Activated naive CD4-positive, alpha-beta T cell treated with anti-CD3 and anti-CD28 coated beads for 36 hours (primary cell): Measurements from ENCODE around the gene RAB21. TPM values are rescaled to one million over a fixed set of nuclear protein-coding genes. Genes with fewer than 3 reads are reported as not detected.

Experiments used
- CTCF ChIA-PET: fragments of 350-600 bp; sonication (Branson Sonifier 250); formaldehyde crosslinking; loops from one replicate; lab custom pipeline; 2021; ENCODE audit warnings: antibody characterized with exemption; lab: Charles Lee
- DNase-seq: peaks from one replicate; pipeline ENCODE4 v3.0.0-alpha.2; 2020
- H3K27ac Mint-ChIP-seq: one replicate; pipeline ENCODE4 v1.8.0; 2021; ENCODE audit warnings: mild to moderate bottlenecking, mixed read lengths
- H3K27me3 Mint-ChIP-seq: one replicate; pipeline ENCODE4 v1.8.0; 2021; ENCODE audit warnings: low read depth, mixed read lengths
- H3K36me3 Mint-ChIP-seq: one replicate; pipeline ENCODE4 v1.8.0; 2021; ENCODE audit warnings: low read depth, mixed read lengths
- H3K4me1 Mint-ChIP-seq: one replicate; pipeline ENCODE4 v1.8.0; 2021; ENCODE audit warnings: low read depth, mixed read lengths
- H3K4me3 Mint-ChIP-seq: one replicate; pipeline ENCODE4 v1.8.0; 2021; ENCODE audit warnings: mild to moderate bottlenecking, moderate library complexity, mixed read lengths
- H3K9me3 Mint-ChIP-seq: one replicate; pipeline ENCODE4 v1.8.0; 2021; ENCODE audit warnings: mixed read lengths
- intact Hi-C: fragments of 100-400 bp; cut with micrococcal nuclease; formaldehyde crosslinking; loops from one replicate; pipeline ENCODE4 v1.15.1; 2023
- total RNA-seq, 2 experiments: library from RNA; stranded (reverse); gene quantifications; one replicate each; pipeline ENCODE4 v1.2.3, GENCODE V29; 2021

Gene RAB21
- total RNA-seq, 2 experiments from 2014 or later: 76.3 to 80.3 TPM

GRCh38 chr12:71780237-71780822 lies 25.7 kb downstream of the RAB21 start:
- CTCF ChIA-PET: interaction anchor here (0.6 to 2.5 kb wide), 22 partner anchors 9 to 558 kb away, joined by 3 to 27 read pairs (median 6); partner anchors contain the start of genes TBC1D15 and TPH2
- DNase-seq: peak; percentile 63
- Mint-ChIP-seq H3K4me1 (peaks cover 5% of the 10 kb centered on the region), H3K9me3 (no peaks in the 10 kb centered on the region), H3K27ac (peak overlapping the region; percentile 47), H3K4me3 (no peak overlapping the region), H3K27me3 (no peaks in the 10 kb centered on the region), H3K36me3 (peaks cover 11% of the 10 kb centered on the region)
- intact Hi-C loops: loop anchor here (1.0 kb wide), 4 partner anchors 66 to 238 kb away; partner anchors contain the start of gene TPH2

- CTCF ChIA-PET: no interaction called here
- H3K4me1 Mint-ChIP-seq: peaks cover 10% of the 10 kb centered on the region
- H3K4me3 Mint-ChIP-seq: no peak overlapping the region
- DNase-seq: no peak
- no peaks in the 10 kb centered on the region for H3K27me3 Mint-ChIP-seq
- intact Hi-C loops: no loop called here
- H3K9me3 Mint-ChIP-seq: no peaks in the 10 kb centered on the region
- no peak overlapping the region for H3K27ac Mint-ChIP-seq
- H3K36me3 Mint-ChIP-seq: peaks cover 19% of the 10 kb centered on the region
These were observed 27.4 kb downstream of the RAB21 start for GRCh38 chr12:71782017-71782416.

DNA sequence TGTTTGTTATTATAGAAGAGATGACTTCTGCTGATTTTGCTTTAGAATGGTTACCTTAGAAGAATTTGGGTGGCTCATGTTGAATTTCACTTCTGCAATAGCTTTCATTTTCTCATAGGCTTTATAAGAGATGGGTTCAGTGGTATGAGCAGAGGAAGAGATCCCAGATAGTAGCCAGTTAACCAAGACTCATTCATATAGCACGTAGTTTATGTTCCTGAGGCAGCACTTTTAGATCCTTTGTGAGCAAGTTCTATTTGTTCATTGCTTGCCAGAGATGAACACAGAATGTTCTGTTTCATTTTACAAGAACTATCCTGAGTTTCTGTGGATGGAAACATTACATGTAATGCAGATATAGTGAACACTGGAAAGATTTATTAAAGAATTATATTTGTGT lies 32.2 kb downstream of the RAB21 start:
- no peaks in the 10 kb centered on the region for H3K9me3 Mint-ChIP-seq
- H3K27ac Mint-ChIP-seq: no peak overlapping the region
- H3K4me3 Mint-ChIP-seq: no peak overlapping the region
- no peak for DNase-seq
- intact Hi-C loops: no loop called here
- H3K36me3 Mint-ChIP-seq: peaks cover 23% of the 10 kb centered on the region
- no peaks in the 10 kb centered on the region for H3K27me3 Mint-ChIP-seq
- CTCF ChIA-PET: interaction anchor here (0.7 kb wide), 1 partner anchor 480 kb away, joined by 3 read pairs; no protein-coding TSS in a partner anchor
- H3K4me1 Mint-ChIP-seq: peaks cover 12% of the 10 kb centered on the region

DNA sequence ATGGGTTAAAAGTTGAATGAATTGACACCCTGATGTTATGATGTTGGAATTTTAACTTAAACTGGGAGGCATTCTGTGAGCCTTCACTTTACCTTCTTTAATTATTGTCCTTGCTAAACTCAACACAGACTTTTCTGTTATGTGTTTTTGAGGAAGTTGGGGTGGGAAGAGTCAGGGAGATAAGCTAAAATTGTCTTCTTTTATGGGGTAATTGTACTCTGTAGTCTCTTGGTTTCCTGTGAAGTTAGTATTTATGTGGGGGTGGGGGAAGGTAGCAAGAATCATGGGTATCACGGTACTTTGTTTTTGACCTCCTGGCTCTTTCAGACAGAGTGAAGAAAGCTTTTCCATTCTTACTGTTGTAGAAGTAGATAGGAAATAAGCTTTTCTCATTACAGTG lies 32.9 kb downstream of the RAB21 start:
- H3K27me3 Mint-ChIP-seq: no peaks in the 10 kb centered on the region
- CTCF ChIA-PET: interaction anchor here (0.6 to 0.7 kb wide), 3 partner anchors 10 to 1746 kb away, joined by 3 to 5 read pairs (median 4); no protein-coding TSS in a partner anchor
- no peak for DNase-seq
- H3K4me1 Mint-ChIP-seq: peaks cover 12% of the 10 kb centered on the region
- intact Hi-C loops: no loop called here
- no peaks in the 10 kb centered on the region for H3K9me3 Mint-ChIP-seq
- no peak overlapping the region for H3K4me3 Mint-ChIP-seq
- H3K27ac Mint-ChIP-seq: peak overlapping the region; percentile 62
- H3K36me3 Mint-ChIP-seq: peaks cover 23% of the 10 kb centered on the region

DNA sequence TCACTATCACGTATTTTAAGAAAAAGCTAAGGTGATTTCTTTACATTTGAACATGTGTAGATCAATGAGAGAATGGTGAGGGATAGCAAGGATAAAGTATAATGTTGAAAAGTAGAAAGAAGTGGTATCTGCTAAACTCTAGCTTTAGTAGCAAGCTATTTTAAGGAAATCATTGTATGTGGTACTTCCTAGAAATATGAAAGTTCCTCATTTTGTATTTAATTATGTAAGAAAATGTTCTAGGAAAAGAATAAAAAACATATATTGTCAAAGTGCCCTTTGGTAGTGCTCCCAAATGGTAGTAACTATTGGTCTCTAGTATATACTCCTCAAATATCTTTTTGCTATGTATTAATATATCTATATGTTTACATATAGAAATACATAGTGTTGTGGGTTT lies 35.7 kb downstream of the RAB21 start:
- no peaks in the 10 kb centered on the region for H3K9me3 Mint-ChIP-seq
- no peaks in the 10 kb centered on the region for H3K27me3 Mint-ChIP-seq

DNA sequence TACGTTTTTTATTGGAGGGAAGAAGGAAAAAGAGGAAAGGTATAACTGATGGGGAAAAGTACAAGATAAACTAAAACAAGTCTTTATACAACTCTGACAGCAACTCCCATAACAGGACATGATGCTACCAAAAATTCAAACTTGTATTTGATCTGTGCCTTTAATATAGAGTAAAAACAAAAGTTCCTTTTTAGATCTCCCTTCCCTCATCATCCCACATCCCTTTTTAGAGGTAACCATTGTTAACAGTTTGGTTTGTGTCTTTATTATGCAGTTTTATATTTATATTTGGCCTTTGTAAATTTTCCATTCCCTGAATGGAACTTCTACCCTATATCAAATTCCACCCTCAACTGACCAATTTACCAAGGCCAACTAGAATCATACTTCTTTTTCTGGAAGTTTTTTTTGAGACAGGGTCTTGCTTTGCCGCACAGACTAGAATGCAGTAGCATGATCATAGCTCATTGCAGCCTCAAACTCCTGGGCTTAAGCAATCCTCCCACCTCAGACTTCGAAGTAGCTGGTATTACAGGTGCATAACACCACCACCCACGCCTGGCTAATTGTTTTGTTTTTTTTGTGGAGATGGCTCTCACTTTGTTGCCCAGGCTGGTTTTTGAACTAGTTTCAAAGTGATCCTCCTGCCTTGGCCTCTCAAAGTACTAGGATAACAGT lies 36.9 kb downstream of the RAB21 start:
- peaks cover 10% of the 10 kb centered on the region for H3K4me1 Mint-ChIP-seq
- intact Hi-C loops: no loop called here
- H3K27me3 Mint-ChIP-seq: no peaks in the 10 kb centered on the region
- H3K4me3 Mint-ChIP-seq: no peak overlapping the region
- H3K9me3 Mint-ChIP-seq: no peaks in the 10 kb centered on the region
- H3K27ac Mint-ChIP-seq: no peak overlapping the region
- CTCF ChIA-PET: interaction anchor here (2.5 kb wide), 1 partner anchor 11 kb away, joined by 10 read pairs; no protein-coding TSS in a partner anchor
- H3K36me3 Mint-ChIP-seq: peaks cover 11% of the 10 kb centered on the region
- no peak for DNase-seq

More for the DNA sequence above, 35.7 kb downstream of the RAB21 start:
- intact Hi-C loops: no loop called here
- H3K4me1 Mint-ChIP-seq: peaks cover 12% of the 10 kb centered on the region
- H3K4me3 Mint-ChIP-seq: no peak overlapping the region
- H3K27ac Mint-ChIP-seq: no peak overlapping the region
- H3K36me3 Mint-ChIP-seq: peaks cover 15% of the 10 kb centered on the region
- CTCF ChIA-PET: interaction anchor here (0.9 to 1.0 kb wide), 2 partner anchors 10 to 56 kb away, joined by 4 read pairs; no protein-coding TSS in a partner anchor
- DNase-seq: no peak

DNA sequence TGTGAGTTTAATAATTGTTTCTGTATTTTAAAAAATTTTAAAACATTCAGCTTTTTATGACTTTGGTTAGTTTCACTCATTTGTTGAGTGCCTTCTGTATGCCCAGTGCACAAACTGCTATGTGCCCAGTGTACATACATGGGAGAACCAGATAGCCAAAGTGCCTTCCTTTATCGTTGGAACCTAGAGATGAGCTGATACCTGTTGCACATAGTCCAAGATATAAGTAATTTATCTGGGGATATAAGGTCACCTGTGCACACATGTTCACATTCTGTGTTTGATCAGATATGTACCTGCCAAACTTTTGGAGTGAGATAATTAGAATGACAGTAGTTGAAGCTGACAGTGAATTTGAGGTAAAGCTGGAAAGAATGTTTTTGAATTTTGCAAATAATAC lies 37.9 kb downstream of the RAB21 start:
- H3K27ac Mint-ChIP-seq: no peak overlapping the region
- no peaks in the 10 kb centered on the region for H3K9me3 Mint-ChIP-seq
- H3K36me3 Mint-ChIP-seq: peaks cover 3% of the 10 kb centered on the region
- intact Hi-C loops: no loop called here
- CTCF ChIA-PET: interaction anchor here (2.5 kb wide), 1 partner anchor 12 kb away, joined by 10 read pairs; no protein-coding TSS in a partner anchor
- no peaks in the 10 kb centered on the region for H3K27me3 Mint-ChIP-seq
- no peak for DNase-seq
- H3K4me1 Mint-ChIP-seq: peaks cover 3% of the 10 kb centered on the region
- H3K4me3 Mint-ChIP-seq: no peak overlapping the region

DNA sequence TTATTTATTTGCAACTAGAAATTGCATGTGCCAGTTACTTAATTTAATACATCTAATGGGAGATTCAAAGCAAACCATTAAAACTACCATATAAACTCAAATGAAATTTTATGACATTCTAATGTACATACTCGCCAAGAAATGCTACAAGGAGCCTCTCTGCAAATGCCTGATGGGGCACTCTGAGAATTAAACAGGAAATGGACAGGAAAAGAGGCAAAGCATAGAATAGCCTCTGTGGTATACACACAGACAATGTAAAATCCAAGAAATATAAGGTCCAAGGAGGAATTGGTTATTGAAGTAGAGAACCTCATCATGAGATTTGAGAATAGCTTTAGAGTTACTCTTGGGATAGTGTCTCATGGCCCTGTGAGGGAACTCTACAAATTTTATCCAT lies 41.2 kb downstream of the RAB21 start:
- H3K36me3 Mint-ChIP-seq: no peaks in the 10 kb centered on the region
- no peak for DNase-seq
- no peak overlapping the region for H3K4me3 Mint-ChIP-seq
- H3K27me3 Mint-ChIP-seq: no peaks in the 10 kb centered on the region
- intact Hi-C loops: no loop called here
- no peaks in the 10 kb centered on the region for H3K9me3 Mint-ChIP-seq
- CTCF ChIA-PET: no interaction called here
- no peaks in the 10 kb centered on the region for H3K4me1 Mint-ChIP-seq
- no peak overlapping the region for H3K27ac Mint-ChIP-seq

DNA sequence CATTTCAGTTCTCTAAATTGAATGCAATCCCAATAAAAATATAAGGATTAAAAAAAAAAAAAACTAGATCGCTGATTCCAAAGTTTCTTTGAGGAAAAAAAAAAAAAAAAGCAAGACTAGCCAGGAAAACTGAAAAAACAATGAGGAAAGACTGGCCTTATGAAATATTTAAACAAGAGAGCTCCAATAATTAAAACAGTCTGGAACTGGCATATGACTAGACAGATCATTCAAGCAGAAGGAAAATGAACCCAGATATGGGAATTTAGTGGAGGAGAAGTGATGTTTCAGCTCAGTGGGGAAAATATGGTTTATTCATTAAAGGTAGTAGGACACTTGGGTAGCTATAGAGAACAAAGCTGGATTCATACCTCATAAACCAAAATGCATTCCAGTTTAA lies 42.9 kb downstream of the RAB21 start:
- Mint-ChIP-seq H3K9me3 (no peaks in the 10 kb centered on the region), H3K27ac (no peak overlapping the region), H3K4me3 (no peak overlapping the region), H3K36me3 (no peaks in the 10 kb centered on the region), H3K4me1 (no peaks in the 10 kb centered on the region), H3K27me3 (no peaks in the 10 kb centered on the region)
- no peak for DNase-seq
- CTCF ChIA-PET: interaction anchor here (0.5 to 0.6 kb wide), 2 partner anchors 10 to 168 kb away, joined by 3 to 4 read pairs; no protein-coding TSS in a partner anchor
- intact Hi-C loops: no loop called here

- peaks cover 6% of the 10 kb centered on the region for H3K27me3 Mint-ChIP-seq
- CTCF ChIA-PET: interaction anchor here (0.9 kb wide), 1 partner anchor 19 kb away, joined by 3 read pairs; no protein-coding TSS in a partner anchor
- intact Hi-C loops: no loop called here
- H3K27ac Mint-ChIP-seq: no peak overlapping the region
- H3K4me1 Mint-ChIP-seq: no peaks in the 10 kb centered on the region
- no peak for DNase-seq
- no peaks in the 10 kb centered on the region for H3K36me3 Mint-ChIP-seq
- H3K4me3 Mint-ChIP-seq: no peak overlapping the region
- no peaks in the 10 kb centered on the region for H3K9me3 Mint-ChIP-seq
These were observed 44.4 kb downstream of the RAB21 start for GRCh38 chr12:71799106-71799505.

GRCh38 chr12:71800177-71800576 lies 45.5 kb downstream of the RAB21 start:
- Mint-ChIP-seq H3K27ac (no peak overlapping the region), H3K4me3 (no peak overlapping the region), H3K36me3 (no peaks in the 10 kb centered on the region), H3K27me3 (peaks cover 6% of the 10 kb centered on the region), H3K4me1 (no peaks in the 10 kb centered on the region), H3K9me3 (no peaks in the 10 kb centered on the region)
- DNase-seq: no peak
- CTCF ChIA-PET: no interaction called here
- intact Hi-C loops: no loop called here

DNA sequence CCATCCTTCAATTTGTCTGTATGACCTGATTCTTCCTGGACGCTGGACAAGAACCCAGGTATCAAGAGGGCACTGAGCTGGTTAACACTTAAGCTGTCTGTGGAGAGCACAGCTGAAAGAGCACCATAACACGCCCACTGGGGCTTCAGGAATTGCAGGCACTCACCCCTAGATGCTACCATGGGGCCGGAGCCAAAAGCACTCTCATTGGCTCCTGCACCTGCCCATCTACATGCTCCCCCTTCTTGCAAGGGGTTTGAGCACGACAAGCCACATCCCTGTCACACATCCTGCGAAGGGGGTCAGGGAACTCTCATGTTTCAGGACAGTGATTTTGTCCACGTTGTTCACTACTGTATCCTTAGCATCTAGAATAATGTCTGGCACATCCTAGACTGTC lies 49.8 kb downstream of the RAB21 start:
- H3K27ac Mint-ChIP-seq: no peak overlapping the region

More for the DNA sequence above, 49.8 kb downstream of the RAB21 start:
- intact Hi-C loops: no loop called here
- Mint-ChIP-seq H3K27me3 (peaks cover 10% of the 10 kb centered on the region), H3K36me3 (no peaks in the 10 kb centered on the region), H3K4me1 (no peaks in the 10 kb centered on the region), H3K9me3 (no peaks in the 10 kb centered on the region), H3K4me3 (no peak overlapping the region)
- CTCF ChIA-PET: no interaction called here
- DNase-seq: no peak
